Measurements from ENCODE around the gene IFNL2. TPM values are rescaled to one million over a fixed set of nuclear protein-coding genes. Genes with fewer than 3 reads are reported as not detected.
A peak's percentile ranks its signal among the peaks of the same experiment; 100 is the strongest.

The IFNL2 gene
- total RNA-seq, 2 donors from 2014 or later: not detected

GRCh38 chr19:39261704-39262103 lies 6.5 kb upstream of the IFNL2 start:
- ATAC-seq (no peak), DNase-seq (no peak)
- Histone ChIP-seq H3K9me3 (no peaks in the 10 kb centered on the region), H3K27ac (no peak overlapping the region), H3K4me1 (peaks cover 11% of the 10 kb centered on the region), H3K36me3 (replicated peaks in 1 of 2; ENCODE audit: insufficient read depth in 1 of 2, low read depth in 2 of 2) (no peaks in the 10 kb centered on the region), H3K4me3 (no peak overlapping the region), H3K27me3 (no peaks in the 10 kb centered on the region)
- TF ChIP-seq POLR2A (IDR thresholded peaks at IDR 0.05): no peak
- TF ChIP-seq, protein P1, sequence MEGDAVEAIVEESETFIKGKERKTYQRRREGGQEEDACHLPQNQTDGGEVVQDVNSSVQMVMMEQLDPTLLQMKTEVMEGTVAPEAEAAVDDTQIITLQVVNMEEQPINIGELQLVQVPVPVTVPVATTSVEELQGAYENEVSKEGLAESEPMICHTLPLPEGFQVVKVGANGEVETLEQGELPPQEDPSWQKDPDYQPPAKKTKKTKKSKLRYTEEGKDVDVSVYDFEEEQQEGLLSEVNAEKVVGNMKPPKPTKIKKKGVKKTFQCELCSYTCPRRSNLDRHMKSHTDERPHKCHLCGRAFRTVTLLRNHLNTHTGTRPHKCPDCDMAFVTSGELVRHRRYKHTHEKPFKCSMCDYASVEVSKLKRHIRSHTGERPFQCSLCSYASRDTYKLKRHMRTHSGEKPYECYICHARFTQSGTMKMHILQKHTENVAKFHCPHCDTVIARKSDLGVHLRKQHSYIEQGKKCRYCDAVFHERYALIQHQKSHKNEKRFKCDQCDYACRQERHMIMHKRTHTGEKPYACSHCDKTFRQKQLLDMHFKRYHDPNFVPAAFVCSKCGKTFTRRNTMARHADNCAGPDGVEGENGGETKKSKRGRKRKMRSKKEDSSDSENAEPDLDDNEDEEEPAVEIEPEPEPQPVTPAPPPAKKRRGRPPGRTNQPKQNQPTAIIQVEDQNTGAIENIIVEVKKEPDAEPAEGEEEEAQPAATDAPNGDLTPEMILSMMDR (IDR thresholded peaks at IDR 0.05): no peak
- intact Hi-C loops (cut with DNase I): no loop called here
- 72 to 85% methylated on average over 3 of the region's 3 CpGs for WGBS, 2 donors

DNA sequence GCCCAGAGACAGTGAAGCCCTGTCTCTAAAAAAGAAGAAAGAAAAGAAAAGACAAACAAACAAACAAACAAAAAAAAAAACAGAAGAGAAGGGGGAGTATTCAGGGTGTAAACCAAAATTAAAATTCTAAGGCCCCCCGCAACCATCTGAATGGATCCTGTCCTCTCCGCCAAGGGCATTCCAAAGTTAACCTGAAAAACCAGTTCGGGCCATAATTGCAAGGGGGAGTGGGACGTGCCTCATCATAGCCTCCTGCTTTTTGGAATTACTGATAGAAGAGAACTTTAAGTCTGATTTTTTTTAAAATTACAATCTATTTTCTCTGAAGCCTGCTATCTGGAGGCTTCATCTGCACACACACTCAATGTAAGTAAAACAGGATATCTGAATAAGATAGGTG lies 5.7 kb upstream of the IFNL2 start:
- Histone ChIP-seq H3K36me3 (replicated peaks in 1 of 2; ENCODE audit: insufficient read depth in 1 of 2, low read depth in 2 of 2) (no peaks in the 10 kb centered on the region), H3K4me1 (peaks cover 11% of the 10 kb centered on the region), H3K9me3 (no peaks in the 10 kb centered on the region), H3K27ac (no peak overlapping the region), H3K27me3 (no peaks in the 10 kb centered on the region), H3K4me3 (no peak overlapping the region)
- TF ChIP-seq, protein P1 (IDR thresholded peaks at IDR 0.05): no peak
- no peak for TF ChIP-seq POLR2A (IDR thresholded peaks at IDR 0.05)
- intact Hi-C loops (cut with DNase I): no loop called here
- DNase-seq (no peak), ATAC-seq (no peak)
- 80 to 93% methylated on average over 4 of the region's 4 CpGs for WGBS, 2 donors

DNA sequence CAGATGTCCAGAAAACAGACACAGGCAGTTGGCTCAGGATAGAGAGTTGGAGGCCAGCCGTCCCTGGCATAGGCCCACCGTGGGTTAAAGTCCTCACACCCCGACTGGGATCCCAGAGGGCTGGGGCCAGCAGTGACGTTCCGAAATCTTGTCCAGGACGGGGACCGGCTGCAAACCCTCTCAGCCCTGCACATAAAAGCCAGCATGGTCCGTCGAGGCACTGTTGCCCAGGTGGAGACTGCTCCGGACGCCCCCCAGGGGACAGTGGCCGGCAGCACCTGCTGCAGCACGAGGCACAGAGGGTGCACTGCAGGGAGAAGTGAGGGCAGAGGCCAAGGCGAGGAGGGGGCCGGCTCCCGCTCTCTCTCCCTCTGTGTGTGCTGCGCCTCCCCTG lies 4.3 kb upstream of the IFNL2 start:
- intact Hi-C loops (cut with DNase I): no loop called here
- TF ChIP-seq, protein P1 (IDR thresholded peaks at IDR 0.05): peak in 3 of 7 experiments; percentile 5 to 24 (median 24)
- TF ChIP-seq POLR2A (IDR thresholded peaks at IDR 0.05): no peak
- H3K27ac ChIP-seq: no peak overlapping the region
- 11 to 18% methylated on average over 6 to 17 of the region's 17 CpGs for WGBS, 2 donors
- H3K36me3 ChIP-seq (replicated peaks in 1 of 2; ENCODE audit: insufficient read depth in 1 of 2, low read depth in 2 of 2): no peaks in the 10 kb centered on the region
- H3K4me3 ChIP-seq: no peak overlapping the region
- H3K9me3 ChIP-seq: no peaks in the 10 kb centered on the region
- no peaks in the 10 kb centered on the region for H3K27me3 ChIP-seq
- H3K4me1 ChIP-seq: peaks cover 11% of the 10 kb centered on the region
- peak; percentile 34 for ATAC-seq
- peak in 2 of 4 donors; percentile 25 to 36 for DNase-seq

DNA sequence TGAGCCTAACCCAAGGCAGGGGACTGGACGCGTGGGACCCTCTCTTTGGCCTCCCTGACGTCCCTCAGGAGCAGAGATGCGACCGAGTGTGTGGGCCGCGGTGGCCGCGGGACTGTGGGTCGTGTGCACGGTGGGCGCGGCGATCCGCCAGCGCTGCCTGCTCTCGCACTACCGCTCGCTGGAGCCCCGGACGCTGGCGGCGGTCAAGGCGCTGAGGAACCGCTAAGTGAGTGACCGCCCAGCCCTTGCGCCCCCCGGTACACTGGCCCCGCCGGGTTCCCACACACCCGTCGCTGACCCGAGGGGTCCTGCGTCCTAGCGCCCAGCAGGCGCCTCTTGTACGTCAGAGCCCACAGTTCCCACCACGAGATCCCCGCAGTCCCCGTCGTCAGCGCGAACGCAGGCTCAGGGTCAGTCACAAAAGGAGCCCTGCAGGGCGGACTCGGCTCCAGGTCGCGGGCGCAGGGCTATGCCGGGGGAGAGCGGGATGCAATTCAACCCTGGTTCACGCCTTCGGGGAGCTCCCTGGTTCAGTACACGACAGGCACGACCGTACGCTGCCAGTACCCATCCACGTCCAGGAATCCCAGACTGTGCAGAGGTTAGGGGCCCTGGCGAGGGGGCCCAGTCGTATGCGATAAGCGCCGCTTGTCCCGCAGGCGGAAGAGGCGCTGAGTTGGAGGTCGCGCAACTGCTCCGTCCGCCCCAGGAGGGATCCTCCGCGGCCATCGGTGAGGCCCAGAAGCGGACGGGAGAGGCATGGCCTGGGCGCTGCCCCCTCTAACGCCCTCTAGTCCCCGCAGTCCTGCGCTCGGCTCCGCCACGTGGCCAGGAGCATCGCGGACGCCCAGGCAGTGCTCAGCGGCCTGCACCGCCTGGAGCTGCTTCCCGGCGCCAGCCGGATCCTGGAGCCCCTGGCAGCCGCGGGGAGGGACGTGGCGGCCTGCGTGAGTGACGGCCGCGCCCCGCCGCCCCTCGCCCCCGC lies 3.6 kb upstream of the IFNL2 start:
- H3K27me3 ChIP-seq: no peaks in the 10 kb centered on the region
- H3K9me3 ChIP-seq: no peaks in the 10 kb centered on the region
- H3K36me3 ChIP-seq (replicated peaks in 1 of 2; ENCODE audit: insufficient read depth in 1 of 2, low read depth in 2 of 2): no peaks in the 10 kb centered on the region
- H3K27ac ChIP-seq: no peak overlapping the region
- peak; percentile 20 for ATAC-seq
- peaks cover 11% of the 10 kb centered on the region for H3K4me1 ChIP-seq
- TF ChIP-seq, protein P1 (IDR thresholded peaks at IDR 0.05): no peak
- TF ChIP-seq POLR2A (IDR thresholded peaks at IDR 0.05): no peak
- intact Hi-C loops (cut with DNase I): no loop called here
- 23 to 60% methylated on average over 9 to 69 of the region's 102 CpGs for whole genome bisulfite sequencing, 2 donors
- no peak overlapping the region for H3K4me3 ChIP-seq
- peak in 1 of 4 donors; percentile 9 for DNase-seq
